GM12872 (cell line): ENCODE measurements around the gene INHBB.

ENCODE experiments used
- TF ChIP-seq, protein P1 (sequence below): IDR thresholded peaks from 3 replicates; pipeline ENCODE4 v1.5.1; 2011; ENCODE audit warnings: low read depth, mild to moderate bottlenecking, low read length, moderate library complexity; ENCODE audit not compliant: insufficient read depth

Gene INHBB

DNA sequence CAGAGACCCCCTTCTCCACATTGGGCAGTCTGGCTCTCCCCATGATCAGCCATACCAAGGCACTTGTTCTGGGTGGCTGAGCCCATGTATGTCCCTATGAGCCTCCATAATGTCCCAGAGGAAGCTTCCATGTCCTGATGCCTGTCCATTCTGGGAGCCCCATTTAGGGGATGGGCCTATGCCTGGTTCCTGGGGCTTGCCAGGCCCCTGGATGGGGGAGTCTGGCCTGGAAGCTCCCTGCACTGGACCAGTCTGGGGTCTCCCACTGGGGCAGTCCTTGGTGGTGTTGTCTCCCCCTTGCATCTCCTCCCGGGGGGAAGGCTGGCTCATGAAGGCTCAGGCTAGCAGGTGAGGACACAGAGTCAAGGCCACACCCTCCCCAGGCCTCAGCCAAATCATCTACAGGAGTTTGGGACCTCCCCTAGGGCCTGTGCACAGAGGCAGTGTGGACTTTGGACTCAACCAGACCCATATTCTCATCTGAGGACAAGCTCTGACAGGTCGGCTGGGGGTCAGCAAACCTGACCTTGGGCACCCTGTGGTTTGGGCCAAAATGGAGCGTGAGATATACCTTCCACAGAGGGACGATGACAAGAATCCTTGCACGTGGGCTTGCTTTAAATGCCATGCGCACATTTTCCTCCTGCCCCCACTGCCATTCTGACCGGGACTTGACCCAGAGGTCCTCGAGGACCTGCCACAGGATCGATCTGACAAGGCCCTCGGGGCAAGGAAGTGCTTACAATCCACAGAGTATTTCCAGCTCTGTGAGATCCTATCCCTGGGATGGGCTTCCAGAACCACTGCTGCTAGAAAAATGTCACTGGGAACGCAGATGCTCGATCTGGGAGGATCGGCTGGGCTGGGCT is 38.8 kb downstream of the INHBB start:
- TF ChIP-seq, protein P1, sequence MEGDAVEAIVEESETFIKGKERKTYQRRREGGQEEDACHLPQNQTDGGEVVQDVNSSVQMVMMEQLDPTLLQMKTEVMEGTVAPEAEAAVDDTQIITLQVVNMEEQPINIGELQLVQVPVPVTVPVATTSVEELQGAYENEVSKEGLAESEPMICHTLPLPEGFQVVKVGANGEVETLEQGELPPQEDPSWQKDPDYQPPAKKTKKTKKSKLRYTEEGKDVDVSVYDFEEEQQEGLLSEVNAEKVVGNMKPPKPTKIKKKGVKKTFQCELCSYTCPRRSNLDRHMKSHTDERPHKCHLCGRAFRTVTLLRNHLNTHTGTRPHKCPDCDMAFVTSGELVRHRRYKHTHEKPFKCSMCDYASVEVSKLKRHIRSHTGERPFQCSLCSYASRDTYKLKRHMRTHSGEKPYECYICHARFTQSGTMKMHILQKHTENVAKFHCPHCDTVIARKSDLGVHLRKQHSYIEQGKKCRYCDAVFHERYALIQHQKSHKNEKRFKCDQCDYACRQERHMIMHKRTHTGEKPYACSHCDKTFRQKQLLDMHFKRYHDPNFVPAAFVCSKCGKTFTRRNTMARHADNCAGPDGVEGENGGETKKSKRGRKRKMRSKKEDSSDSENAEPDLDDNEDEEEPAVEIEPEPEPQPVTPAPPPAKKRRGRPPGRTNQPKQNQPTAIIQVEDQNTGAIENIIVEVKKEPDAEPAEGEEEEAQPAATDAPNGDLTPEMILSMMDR, result no peak

DNA sequence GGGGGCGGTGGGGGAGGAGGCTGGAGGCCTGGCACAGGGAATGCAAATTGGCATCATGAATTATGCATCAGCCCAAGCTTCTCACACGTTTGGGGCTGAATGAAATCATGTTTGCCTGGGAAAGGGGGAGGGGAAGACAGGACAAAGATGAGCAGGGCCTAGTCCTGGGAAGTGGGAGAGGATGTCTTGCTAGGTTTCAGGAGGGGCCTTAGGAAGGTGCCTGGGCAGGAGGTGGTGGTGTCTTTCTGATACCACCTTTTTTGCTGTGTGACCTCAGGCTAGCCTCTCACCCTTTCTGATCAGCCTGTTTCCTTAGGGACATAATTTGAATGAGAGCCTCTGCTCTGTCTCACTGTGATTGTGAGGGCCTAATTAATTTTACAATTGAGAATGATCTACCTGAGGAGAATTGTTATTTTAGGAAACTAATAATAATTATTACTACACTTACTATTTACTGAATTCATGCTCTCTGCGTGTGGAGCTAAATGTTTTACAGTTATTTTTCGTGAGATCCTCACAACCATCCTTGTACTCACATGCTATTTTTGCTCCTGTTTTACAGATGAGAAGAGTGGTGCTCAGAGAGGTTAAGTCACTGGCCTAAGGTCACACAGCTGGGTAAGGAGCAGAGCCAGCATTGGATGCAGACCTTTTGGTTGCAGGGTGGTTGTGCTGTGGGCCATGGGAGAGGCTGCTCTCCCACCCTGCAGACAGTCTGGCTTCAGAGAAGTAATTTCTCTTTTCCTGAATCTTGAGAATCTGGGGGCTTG is 39.6 kb downstream of the INHBB start:
- TF ChIP-seq, protein P1, result no peak

DNA sequence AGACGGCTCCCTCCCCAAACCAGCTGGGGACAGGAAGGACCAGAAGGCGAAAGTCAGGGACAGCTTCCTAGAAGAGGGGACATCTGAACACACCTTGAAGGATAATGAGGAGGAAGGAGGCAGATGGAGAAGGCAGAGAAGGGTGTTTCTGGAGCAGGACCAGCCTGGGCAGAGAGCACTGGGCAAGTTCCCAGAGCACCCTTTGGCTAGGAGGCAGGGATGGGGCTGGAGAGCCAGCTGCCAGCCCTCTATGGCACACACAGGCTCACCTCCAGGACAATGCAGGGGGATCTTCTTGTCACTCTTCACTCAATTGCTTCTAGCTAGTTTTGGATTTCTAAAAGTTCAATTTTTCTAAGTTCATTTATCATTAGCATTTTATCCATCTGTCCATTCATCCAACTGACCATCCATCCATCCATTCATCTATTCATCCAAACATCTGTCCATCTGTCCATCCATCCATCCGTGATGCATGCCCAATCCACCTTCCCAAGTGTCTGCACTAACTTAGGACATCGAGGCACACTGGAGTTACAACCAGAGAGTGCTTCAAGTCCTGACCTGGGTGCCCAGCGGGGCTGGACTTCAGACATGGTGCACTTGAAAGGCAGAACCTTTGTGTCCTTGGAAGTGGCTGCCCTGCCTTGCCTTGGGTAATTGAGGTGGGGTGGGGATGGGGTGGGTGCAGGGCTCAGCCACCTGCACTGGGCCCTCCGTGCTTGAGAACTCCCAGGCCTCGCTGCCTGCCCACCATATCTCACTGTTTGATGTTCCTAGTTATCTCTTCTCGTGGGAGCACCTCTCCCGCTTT is 42.5 kb downstream of the INHBB start:
- TF ChIP-seq, protein P1, result no peak

DNA sequence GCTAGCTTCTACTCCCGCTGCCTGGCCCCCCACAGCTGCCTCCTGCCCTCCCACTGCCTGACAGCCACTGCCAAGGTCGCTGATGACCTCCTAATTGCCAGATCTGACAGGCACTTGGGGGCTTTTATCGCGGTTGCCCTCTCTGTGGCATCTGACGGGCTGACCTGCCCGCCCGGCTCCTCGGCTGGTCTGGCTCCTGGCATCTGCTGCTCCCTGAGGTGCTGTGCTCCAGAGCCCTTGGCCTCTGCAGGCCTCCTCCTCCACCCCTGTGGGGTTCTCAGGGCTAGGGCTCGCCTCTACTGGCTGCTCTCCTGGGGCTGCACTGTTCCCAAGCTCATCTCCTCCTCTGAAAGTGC is 43.1 kb downstream of the INHBB start:
- TF ChIP-seq, protein P1, result no peak

DNA sequence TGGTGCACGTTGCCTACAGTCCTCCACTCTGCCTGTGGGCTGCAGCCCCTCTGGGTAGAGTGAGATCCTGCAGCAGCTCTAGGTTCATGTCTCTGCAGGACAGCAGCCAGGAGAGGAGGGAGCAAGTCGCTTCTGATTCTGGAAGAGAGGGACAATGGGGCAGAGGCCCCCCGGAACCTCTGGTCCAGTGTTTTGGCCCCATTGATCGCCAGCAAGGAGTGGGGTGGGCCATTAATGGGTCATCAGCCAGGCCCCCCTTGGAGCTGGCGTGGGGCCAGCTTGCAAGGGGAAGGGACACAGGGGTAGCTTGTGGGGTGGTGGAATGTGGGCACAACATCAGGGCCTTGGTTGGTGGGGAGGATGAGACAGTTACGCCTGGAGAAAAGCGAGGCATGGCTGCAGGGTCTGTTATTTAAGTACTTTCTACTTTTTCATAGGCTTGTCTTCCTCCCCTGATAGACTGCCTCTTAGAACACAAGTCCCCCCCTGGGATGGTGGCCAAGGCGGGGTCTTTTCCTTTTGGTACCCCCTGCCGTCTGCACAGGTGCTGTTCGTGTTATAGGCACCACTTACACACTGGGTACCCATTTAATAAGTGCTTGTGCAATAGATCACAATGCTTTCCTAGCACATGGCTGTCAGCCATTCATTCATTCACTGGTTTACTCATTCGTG is 44.6 kb downstream of the INHBB start:
- TF ChIP-seq, protein P1, result no peak

DNA sequence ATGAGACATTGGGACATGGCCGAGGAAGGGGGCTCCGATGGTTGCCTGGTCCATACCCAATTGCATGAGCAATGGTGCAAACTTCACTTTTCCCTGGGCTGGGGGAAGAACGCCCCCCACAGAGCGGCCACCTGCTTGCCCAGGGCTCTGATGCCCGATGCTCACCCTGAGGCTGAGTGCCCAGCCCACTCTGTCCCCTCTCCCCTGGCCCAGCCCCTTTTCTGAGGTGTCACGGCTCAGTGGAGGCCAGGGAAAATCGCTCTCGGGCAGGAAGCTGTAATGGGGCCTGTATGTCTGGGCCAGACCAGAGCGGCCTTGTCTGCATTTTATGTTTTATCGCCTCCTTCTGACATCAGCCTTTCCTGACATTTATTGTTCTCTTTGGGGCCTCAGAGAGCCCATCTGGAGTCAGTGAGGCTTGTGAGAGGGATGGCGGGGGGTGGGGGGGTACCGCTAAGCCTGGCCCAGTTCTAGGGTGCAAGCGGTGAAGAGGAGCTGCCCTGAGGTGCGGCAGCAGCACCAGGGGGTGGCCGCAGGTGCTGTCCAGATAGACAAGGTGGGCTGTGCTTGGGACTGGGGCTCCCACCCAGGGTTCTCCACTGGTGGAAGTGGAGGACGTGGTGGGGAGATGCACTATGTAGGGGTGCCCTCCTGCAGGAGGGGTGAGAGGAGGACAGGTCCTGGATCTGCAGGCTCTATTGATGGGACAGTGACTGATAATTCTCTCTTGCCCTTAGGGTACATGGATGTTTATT is 46.2 kb downstream of the INHBB start:
- TF ChIP-seq, protein P1, result no peak
